Measurements from ENCODE around the gene ALK.

ALK gene

DNA sequence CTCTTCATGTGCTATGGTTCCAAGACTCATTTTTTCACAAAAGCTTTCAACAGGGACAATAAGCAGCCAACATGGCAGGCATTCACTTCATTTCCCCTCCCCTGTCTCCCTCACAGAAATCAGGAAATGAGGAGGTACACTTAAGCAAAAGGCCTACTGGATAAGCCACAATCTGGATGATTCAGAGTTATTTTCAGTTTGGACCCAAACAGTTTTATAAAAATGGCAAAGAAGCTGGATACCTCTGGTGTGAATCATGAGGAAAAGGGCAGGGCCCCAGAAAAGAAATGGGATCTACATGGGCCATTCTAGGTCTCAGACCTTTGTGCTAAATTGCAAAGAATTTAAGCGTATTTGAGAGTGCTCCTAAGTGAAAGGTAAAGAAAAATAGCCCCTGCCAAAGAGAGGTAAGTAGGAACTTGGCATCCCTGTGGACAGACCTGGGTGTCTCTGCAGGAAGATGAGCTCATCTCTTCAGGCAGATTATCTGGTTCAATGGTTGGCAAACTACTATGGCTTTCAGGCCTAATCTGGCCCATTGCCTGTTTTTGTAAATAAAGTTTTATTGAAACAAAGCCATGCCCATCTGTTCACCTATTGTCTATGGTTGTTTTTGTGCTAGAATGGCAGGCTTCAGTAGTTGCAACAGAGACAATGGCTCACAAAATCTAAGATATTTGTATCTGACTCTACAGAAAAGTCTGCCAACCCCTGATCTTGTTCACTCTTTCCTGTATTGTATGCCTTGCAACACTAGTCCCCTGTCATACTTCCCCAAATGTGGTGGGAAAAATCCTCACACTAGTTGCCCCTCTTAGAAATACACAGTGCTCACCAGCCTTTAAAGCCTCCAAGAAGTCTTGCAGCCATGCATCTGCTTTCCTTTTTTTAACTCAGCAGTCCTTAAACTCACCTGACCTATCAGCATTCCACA, 315.0 kb downstream of the ALK start:
- no peak for TF ChIP-seq RAD21 (IDR thresholded peaks at IDR 0.05; ENCODE audit: low read depth)

DNA sequence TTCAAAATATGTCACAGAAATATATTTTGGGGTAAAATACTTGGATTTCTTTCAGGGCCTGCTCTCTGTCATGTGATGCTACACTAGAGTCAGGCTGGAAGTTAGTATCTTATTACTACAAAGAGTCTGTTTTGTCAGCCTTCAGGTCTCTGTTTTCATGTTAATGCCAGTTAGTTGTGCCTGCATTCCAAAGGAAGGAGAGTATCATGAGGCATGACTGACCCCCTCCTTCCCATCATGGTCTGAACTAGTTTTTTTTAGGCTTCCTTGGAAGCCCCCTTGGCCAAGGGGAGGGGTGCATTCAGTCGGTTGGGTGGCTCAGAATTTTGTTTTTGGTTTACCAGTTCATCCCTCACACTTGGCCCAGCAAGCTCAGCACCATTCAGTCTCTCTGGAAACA, 318.0 kb downstream of the ALK start:
- no peak for TF ChIP-seq CREB1 (IDR thresholded peaks at IDR 0.05; ENCODE audit: low read depth)
- no peak for TF ChIP-seq TEAD4 (IDR thresholded peaks at IDR 0.05)
- TF ChIP-seq RAD21 (IDR thresholded peaks at IDR 0.05; ENCODE audit: low read depth) = no peak
- no peak for TF ChIP-seq NFIC (IDR thresholded peaks at IDR 0.05)
- no peak for TF ChIP-seq TAF1 (IDR thresholded peaks at IDR 0.05; ENCODE audit: low read depth)
- no peak for TF ChIP-seq ZBTB7A (IDR thresholded peaks at IDR 0.05; ENCODE audit: low read depth)

DNA sequence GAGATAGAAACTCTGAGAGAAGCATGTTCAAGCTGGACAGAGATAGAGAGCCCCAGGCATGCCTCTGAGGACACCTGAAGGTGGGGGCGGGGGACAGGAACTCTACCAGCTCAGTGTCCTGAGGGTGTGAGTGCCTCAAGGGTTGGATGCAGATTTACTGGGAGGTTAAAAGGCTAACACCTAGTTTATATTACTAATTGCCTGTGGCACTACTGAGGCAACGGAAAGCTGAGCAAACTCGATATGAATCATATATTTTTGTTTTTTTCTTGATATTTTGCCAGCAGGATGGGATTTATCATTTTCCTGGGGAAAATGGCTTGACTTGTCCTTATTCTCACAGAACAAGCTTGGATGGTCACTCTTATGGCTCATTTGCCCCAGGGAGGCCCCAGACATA, 319.5 kb downstream of the ALK start:
- TF ChIP-seq, protein P1, sequence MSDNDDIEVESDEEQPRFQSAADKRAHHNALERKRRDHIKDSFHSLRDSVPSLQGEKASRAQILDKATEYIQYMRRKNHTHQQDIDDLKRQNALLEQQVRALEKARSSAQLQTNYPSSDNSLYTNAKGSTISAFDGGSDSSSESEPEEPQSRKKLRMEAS (IDR thresholded peaks at IDR 0.05) = no peak
- TF ChIP-seq EP300 (IDR thresholded peaks at IDR 0.05; ENCODE audit: borderline replicate concordance) = no peak

DNA sequence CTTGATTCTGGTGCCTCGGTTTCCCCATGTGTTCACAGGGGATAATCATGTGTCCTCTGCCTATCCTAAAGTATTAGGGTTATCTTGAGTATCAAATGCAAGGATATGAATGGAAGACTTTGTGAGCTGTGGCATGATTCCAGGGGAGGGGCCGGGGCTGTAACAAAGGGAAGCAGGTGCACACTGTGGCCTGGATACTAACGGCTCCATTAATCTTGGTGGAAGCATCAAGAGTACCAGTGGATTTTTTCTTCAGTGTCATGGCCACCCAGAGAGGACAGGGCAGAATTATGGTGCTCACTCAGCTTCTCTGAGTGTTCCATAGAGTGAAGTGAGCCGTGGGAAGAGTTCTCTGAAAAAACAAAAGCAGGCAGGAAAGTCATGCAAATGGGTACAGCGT, 320.1 kb downstream of the ALK start:
- TF ChIP-seq EGR1 (IDR thresholded peaks at IDR 0.05) = no peak
- no peak for TF ChIP-seq RAD21 (IDR thresholded peaks at IDR 0.05; ENCODE audit: low read depth)
- TF ChIP-seq, protein P2, sequence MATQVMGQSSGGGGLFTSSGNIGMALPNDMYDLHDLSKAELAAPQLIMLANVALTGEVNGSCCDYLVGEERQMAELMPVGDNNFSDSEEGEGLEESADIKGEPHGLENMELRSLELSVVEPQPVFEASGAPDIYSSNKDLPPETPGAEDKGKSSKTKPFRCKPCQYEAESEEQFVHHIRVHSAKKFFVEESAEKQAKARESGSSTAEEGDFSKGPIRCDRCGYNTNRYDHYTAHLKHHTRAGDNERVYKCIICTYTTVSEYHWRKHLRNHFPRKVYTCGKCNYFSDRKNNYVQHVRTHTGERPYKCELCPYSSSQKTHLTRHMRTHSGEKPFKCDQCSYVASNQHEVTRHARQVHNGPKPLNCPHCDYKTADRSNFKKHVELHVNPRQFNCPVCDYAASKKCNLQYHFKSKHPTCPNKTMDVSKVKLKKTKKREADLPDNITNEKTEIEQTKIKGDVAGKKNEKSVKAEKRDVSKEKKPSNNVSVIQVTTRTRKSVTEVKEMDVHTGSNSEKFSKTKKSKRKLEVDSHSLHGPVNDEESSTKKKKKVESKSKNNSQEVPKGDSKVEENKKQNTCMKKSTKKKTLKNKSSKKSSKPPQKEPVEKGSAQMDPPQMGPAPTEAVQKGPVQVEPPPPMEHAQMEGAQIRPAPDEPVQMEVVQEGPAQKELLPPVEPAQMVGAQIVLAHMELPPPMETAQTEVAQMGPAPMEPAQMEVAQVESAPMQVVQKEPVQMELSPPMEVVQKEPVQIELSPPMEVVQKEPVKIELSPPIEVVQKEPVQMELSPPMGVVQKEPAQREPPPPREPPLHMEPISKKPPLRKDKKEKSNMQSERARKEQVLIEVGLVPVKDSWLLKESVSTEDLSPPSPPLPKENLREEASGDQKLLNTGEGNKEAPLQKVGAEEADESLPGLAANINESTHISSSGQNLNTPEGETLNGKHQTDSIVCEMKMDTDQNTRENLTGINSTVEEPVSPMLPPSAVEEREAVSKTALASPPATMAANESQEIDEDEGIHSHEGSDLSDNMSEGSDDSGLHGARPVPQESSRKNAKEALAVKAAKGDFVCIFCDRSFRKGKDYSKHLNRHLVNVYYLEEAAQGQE (IDR thresholded peaks at IDR 0.05; ENCODE audit: low read depth) = no peak

DNA sequence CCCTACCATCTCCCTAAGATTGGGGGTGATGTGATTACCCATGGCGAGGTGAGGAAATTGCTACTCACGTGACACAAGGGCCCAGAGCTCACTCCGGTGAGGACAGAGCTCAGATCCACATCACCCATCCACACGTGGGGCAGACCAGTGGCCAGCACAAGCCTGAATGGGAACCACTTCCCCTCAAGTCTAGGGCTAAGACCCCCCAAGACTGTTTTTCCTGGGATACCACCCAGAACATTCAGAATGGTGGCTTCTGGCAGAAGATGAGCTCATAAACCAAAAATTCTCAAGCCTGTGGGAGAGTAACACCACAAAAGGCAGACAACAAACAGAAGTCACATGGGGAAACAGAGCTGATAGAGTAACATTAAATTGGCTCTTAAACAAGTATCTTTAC, 321.4 kb downstream of the ALK start:
- TF ChIP-seq ZBTB7A (IDR thresholded peaks at IDR 0.05; ENCODE audit: low read depth) (no peak), TAF1 (IDR thresholded peaks at IDR 0.05; ENCODE audit: low read depth) (no peak), NFIC (IDR thresholded peaks at IDR 0.05) (no peak), EP300 (IDR thresholded peaks at IDR 0.05; ENCODE audit: borderline replicate concordance) (no peak), YY1 (IDR thresholded peaks at IDR 0.05; ENCODE audit: low read depth) (no peak), RAD21 (IDR thresholded peaks at IDR 0.05; ENCODE audit: low read depth) (no peak), CEBPB (IDR thresholded peaks at IDR 0.05) (no peak), FOXM1 (IDR thresholded peaks at IDR 0.05; ENCODE audit: borderline replicate concordance, low read depth) (no peak), CREB1 (IDR thresholded peaks at IDR 0.05; ENCODE audit: low read depth) (no peak), TCF12 (IDR thresholded peaks at IDR 0.05; ENCODE audit: low read depth) (no peak)
- TF ChIP-seq, protein P2 (IDR thresholded peaks at IDR 0.05; ENCODE audit: low read depth) = no peak
- TF ChIP-seq, protein P3, sequence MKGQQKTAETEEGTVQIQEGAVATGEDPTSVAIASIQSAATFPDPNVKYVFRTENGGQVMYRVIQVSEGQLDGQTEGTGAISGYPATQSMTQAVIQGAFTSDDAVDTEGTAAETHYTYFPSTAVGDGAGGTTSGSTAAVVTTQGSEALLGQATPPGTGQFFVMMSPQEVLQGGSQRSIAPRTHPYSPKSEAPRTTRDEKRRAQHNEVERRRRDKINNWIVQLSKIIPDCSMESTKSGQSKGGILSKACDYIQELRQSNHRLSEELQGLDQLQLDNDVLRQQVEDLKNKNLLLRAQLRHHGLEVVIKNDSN (IDR thresholded peaks at IDR 0.05) = no peak
- TF ChIP-seq, protein P1 (IDR thresholded peaks at IDR 0.05) = no peak

DNA sequence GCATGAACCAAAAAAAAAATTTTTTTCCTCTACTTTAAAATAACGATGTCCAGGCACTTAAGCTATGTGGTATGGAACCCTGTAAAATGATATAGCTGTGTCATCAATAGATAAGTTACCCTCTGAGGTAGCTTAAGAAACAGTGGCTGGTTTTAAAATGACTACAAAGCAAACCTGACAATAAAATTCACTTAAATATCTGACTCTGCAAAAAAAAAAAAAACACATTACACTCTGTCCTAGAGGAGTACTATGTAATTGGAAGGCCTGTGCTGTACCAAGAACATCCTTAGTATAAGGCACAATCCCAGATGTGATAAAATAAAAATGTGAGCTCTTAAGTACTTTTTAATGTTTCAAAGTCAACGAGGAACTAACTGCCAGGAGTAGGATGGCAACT, 322.4 kb downstream of the ALK start:
- TF ChIP-seq YY1 (IDR thresholded peaks at IDR 0.05; ENCODE audit: low read depth) = no peak
- no peak for TF ChIP-seq EGR1 (IDR thresholded peaks at IDR 0.05)
- no peak for TF ChIP-seq TCF12 (IDR thresholded peaks at IDR 0.05; ENCODE audit: low read depth)
- no peak for TF ChIP-seq CREB1 (IDR thresholded peaks at IDR 0.05; ENCODE audit: low read depth)
- no peak for TF ChIP-seq EP300 (IDR thresholded peaks at IDR 0.05; ENCODE audit: borderline replicate concordance)
- TF ChIP-seq ZBTB7A (IDR thresholded peaks at IDR 0.05; ENCODE audit: low read depth) = no peak

DNA sequence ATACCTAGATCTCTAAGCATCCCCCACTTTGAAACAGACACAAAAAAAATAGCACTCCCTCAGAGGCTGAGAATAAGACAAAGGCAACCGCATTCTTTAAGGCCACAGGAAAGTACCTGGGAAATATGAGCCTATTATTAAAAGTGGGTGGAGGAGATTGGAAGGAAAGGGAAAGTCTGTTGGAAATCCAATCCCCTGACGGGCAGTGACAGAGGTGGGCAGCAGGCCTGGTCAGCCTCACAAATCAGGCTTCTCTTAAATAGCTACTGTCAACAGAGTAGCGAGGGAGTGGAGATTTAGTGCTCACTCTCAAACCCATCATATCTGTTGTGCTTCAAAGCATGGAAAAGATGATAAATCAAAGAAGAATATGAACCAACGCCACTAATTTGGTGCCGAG, 324.4 kb downstream of the ALK start:
- TF ChIP-seq CREB1 (IDR thresholded peaks at IDR 0.05; ENCODE audit: low read depth) (no peak), YY1 (IDR thresholded peaks at IDR 0.05; ENCODE audit: low read depth) (no peak), TAF1 (IDR thresholded peaks at IDR 0.05; ENCODE audit: low read depth) (no peak)
- TF ChIP-seq, protein P3 (IDR thresholded peaks at IDR 0.05) = no peak

All from Ishikawa (cell line).